Ectodermal cell (in vitro differentiated cells): Measurements from ENCODE around the gene CUX1.

Experiments
- H3K27ac ChIP-seq: 2 replicates; pipeline ENCODE4 v1.7.0; 2013; ENCODE audit warnings: mild to moderate bottlenecking, low read depth, low read length; ENCODE audit not compliant: insufficient read depth, poor library complexity, severe bottlenecking
- H3K27me3 ChIP-seq: 2 replicates; pipeline ENCODE4 v1.7.0; 2013; ENCODE audit warnings: mild to moderate bottlenecking, low read length; ENCODE audit not compliant: insufficient read depth, control insufficient read depth, poor library complexity, severe bottlenecking
- H3K36me3 ChIP-seq: one replicate; pipeline ENCODE4 v1.7.0; 2013; ENCODE audit warnings: low read length; ENCODE audit not compliant: control insufficient read depth, insufficient read depth
- H3K4me1 ChIP-seq: one replicate; pipeline ENCODE4 v1.7.0; 2013; ENCODE audit warnings: low read length; ENCODE audit not compliant: control insufficient read depth, insufficient read depth
- H3K4me3 ChIP-seq: 2 replicates; pipeline ENCODE4 v1.7.0; 2013; ENCODE audit warnings: low read depth, low read length, control low read depth; ENCODE audit not compliant: insufficient read depth
- H3K9me3 ChIP-seq: 2 replicates; pipeline ENCODE4 v1.7.0; 2013; ENCODE audit warnings: mild to moderate bottlenecking, low read length, moderate library complexity; ENCODE audit not compliant: control insufficient read depth
- WGBS, 2 experiments: methylation state at CpG; one replicate each; pipeline ENCODE4 v1.1.7; 2013; ENCODE audit warnings: missing lambda C conversion rate in 2 of 2; 5-methylcytosine and 5-hydroxymethylcytosine counted together

Gene CUX1

DNA sequence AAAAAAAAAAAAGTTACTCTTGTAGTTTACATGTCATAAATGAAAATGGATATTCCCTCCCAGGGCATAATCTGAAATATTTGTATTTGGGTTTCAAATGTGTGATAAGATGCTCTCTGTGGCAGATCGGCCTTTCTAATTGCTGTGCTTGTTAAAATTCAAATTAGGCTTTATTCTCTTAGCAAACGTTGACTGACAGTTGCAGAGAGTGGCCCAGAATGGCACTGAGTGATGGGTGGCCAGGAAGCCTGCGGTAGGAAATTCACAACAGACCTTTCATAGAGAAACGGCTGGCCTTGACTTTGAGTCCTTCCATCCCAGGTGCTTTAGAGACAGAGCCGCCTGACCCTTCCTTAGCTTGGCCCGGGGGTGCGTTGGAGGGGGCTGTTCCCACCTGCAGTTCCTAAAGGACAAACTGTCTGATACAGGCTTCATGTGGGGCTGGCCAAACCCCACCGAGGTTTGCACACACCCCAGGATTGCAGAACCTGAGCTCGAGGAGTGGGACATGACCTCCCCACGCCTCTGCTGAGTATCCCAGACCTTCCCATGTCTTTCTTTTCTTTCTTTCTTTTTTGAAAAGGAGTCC, 152.7 kb downstream of the CUX1 start:
- WGBS, 2 experiments = 83 to 85% methylated on average over 10 of the region's 10 CpGs
- Histone ChIP-seq H3K27me3 (no peaks in the 10 kb centered on the region), H3K36me3 (no peaks in the 10 kb centered on the region), H3K4me1 (peaks cover 7% of the 10 kb centered on the region), H3K9me3 (no peaks in the 10 kb centered on the region), H3K4me3 (no peak overlapping the region), H3K27ac (no peak overlapping the region)

DNA sequence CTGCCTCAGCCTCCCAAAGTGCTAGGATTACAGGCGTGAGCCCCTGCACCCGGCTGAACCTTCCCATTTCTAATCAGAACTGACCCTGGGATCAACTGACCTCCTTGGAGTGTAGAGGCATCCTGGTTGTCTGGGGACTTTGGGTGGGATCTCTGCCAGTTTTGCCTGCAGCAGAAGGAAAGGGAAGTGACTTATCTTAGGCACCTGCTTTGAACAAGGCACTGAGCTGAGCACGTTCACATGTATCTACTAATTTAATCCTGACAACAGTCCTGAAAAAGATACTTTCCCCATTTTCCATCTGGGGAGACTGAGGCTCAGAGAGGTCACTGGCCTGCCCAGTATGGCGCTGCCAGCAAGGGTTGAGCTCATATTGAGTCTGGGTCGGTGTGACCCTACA, 153.4 kb downstream of the CUX1 start:
- no peak overlapping the region for H3K27ac ChIP-seq
- WGBS, 2 experiments = 95% methylated on average over 5 of the region's 5 CpGs
- peaks cover 7% of the 10 kb centered on the region for H3K4me1 ChIP-seq
- no peaks in the 10 kb centered on the region for H3K9me3 ChIP-seq
- no peak overlapping the region for H3K4me3 ChIP-seq
- no peaks in the 10 kb centered on the region for H3K27me3 ChIP-seq
- H3K36me3 ChIP-seq = no peaks in the 10 kb centered on the region

DNA sequence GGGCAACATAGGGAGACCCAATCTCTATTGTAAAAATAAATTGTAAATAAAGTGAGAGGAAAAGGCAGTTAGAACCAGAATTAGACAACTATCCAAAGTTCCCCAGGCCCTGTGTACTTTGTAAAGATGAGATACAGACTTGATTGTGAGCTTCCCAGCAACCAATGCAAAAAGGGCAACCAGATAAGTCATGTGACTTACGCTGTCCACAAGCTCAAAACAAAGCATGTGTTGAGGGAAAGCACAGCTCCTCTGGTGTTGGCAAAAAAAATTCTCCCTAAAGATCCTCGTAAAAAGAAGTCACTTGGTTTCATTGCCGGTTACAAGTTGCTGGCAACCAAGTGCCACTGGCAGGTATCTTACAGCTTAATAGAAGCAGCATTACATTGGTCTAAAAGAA, 154.0 kb downstream of the CUX1 start:
- no peaks in the 10 kb centered on the region for H3K9me3 ChIP-seq
- WGBS, 2 experiments = 93 to 98% methylated on average over 3 of the region's 3 CpGs
- H3K4me3 ChIP-seq = no peak overlapping the region
- H3K27ac ChIP-seq = no peak overlapping the region
- peaks cover 7% of the 10 kb centered on the region for H3K4me1 ChIP-seq
- H3K27me3 ChIP-seq = no peaks in the 10 kb centered on the region
- H3K36me3 ChIP-seq = no peaks in the 10 kb centered on the region

DNA sequence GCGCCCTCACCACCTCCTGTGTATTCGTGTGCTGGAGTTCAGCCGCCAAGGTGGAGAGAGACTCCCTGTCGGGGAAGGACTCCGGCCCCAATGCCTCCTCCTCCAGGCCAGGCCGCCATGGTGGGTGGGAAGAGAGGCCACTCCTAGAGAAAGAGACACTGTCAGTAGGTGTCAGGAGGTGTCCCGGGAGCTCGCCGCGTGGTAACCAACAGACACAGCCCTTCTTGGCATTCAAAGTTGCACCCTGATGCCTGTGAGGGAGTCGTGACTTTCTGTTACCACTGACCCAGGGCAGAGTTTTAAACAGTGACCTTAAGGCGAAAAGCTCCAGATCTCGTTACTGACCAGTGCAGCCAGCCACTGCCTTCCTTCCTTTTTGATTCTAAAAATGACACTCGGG, 155.2 kb downstream of the CUX1 start:
- 81 to 84% methylated on average over 14 of the region's 14 CpGs for WGBS, 2 experiments
- no peaks in the 10 kb centered on the region for H3K9me3 ChIP-seq
- no peak overlapping the region for H3K27ac ChIP-seq
- peaks cover 7% of the 10 kb centered on the region for H3K4me1 ChIP-seq
- no peaks in the 10 kb centered on the region for H3K27me3 ChIP-seq
- no peak overlapping the region for H3K4me3 ChIP-seq
- H3K36me3 ChIP-seq = no peaks in the 10 kb centered on the region

DNA sequence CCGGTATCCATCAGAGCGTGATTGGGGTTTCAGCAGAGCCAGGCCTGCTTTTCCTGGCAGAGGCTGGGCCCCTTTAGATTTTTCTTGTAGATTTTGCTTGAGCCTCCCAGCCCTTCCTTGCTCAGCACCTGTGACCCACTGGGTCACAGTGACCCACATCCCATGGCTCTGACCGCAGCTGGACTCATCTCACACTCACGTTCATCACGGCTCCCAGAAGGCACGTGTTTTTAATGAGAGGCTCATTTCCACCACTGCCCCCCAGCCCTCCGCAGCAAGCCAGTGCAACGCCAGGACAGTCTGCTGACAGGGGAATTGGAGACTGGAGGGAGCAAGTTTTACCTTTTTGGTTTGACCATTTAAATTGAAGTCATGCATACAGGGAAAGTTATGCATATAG, 155.7 kb downstream of the CUX1 start:
- Histone ChIP-seq H3K4me3 (no peak overlapping the region), H3K4me1 (peaks cover 7% of the 10 kb centered on the region), H3K9me3 (no peaks in the 10 kb centered on the region), H3K36me3 (no peaks in the 10 kb centered on the region), H3K27me3 (no peaks in the 10 kb centered on the region), H3K27ac (no peak overlapping the region)
- WGBS, 2 experiments = 95 to 97% methylated on average over 8 of the region's 8 CpGs

DNA sequence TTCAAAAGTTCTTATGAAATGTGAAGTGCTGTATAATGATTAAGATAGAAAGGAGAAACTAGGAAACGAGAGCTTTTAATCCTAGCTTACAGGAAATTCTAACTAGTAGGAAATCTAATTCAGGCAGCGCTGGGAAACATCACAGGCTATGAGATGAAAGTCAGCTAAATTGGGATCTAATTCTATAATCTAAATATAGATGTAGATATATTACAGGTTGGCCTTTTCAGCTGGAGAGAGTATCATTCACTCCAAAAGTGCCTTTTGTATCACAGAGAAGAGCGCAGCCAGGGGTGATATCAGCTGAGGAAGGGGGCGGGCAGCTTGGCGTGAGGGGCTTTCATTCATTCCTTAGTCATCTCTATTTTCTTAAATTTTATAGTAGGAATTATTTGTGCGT, 157.0 kb downstream of the CUX1 start:
- no peaks in the 10 kb centered on the region for H3K36me3 ChIP-seq
- no peak overlapping the region for H3K4me3 ChIP-seq
- H3K27ac ChIP-seq = no peak overlapping the region
- WGBS, 2 experiments = 94 to 98% methylated on average over 4 to 6 of the region's 6 CpGs
- no peaks in the 10 kb centered on the region for H3K27me3 ChIP-seq
- peaks cover 7% of the 10 kb centered on the region for H3K4me1 ChIP-seq
- H3K9me3 ChIP-seq = no peaks in the 10 kb centered on the region

DNA sequence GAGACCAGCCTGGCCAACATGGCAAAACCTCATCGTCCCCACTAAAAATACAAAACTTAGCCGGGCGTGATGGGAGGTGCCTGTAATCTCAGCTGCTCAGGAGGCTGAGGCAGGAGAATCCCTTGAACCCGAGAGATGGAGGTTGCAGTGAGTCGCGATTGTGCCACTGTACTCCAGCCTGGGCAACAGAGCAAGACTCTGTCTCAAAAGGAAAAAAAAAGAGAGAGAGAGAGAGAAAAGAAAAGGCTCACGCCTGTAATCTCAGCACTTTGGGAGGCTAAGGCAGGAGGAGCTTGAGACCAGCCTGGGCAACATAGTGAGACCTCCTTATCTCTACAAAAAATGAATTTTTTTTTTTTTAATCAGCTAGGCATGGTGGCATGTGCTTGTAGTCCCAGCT, 157.6 kb downstream of the CUX1 start:
- no peak overlapping the region for H3K27ac ChIP-seq
- H3K27me3 ChIP-seq = no peaks in the 10 kb centered on the region
- H3K4me1 ChIP-seq = peaks cover 7% of the 10 kb centered on the region
- H3K9me3 ChIP-seq = no peaks in the 10 kb centered on the region
- 96 to 97% methylated on average over 7 of the region's 7 CpGs for WGBS, 2 experiments
- no peaks in the 10 kb centered on the region for H3K36me3 ChIP-seq
- no peak overlapping the region for H3K4me3 ChIP-seq

DNA sequence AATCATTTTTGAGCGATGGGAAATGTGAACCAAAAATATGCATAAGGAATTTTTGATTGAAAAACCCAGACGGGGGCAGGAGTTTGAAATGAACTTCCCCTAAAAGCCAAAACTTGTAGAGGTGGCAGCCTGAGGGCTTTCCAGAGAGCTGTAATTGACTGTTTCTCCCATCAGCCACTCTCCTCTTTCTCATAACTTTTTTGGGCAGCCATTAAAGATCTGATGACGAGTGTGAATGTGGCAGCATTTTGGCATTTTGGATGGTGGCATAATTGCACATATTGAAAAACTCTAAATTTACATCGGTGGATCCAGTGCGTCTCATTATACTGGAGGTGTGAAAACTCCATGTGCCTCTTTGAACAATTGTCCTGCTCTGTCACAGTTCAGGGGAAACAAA, 159.0 kb downstream of the CUX1 start:
- Histone ChIP-seq H3K36me3 (no peaks in the 10 kb centered on the region), H3K27me3 (no peaks in the 10 kb centered on the region), H3K4me1 (peaks cover 7% of the 10 kb centered on the region), H3K27ac (no peak overlapping the region), H3K9me3 (no peaks in the 10 kb centered on the region), H3K4me3 (no peak overlapping the region)
- WGBS, 2 experiments = 92 to 94% methylated on average over 5 of the region's 5 CpGs

DNA sequence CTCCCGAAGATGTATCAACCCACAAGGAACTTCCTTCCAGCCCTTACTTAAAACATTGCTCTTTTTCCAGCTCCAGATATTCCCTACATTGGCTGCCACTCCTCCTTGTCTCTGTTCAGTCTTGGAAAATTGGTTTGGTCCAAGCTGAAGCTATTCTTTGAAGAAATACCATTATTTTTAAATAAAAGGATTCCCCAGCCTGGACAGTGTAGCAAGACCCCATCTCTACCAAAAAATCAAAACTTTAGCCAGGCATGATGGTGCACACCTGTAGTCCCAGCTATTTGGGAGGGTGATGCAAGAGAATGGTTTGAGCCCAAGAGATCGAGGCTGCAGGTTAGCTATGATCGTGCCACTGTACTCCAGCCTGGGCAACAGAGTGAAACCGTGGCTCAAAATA, 159.8 kb downstream of the CUX1 start:
- Histone ChIP-seq H3K4me1 (peaks cover 5% of the 10 kb centered on the region), H3K27ac (no peak overlapping the region), H3K9me3 (no peaks in the 10 kb centered on the region), H3K27me3 (no peaks in the 10 kb centered on the region), H3K36me3 (no peaks in the 10 kb centered on the region), H3K4me3 (no peak overlapping the region)
- 91 to 92% methylated on average over 4 of the region's 4 CpGs for WGBS, 2 experiments

DNA sequence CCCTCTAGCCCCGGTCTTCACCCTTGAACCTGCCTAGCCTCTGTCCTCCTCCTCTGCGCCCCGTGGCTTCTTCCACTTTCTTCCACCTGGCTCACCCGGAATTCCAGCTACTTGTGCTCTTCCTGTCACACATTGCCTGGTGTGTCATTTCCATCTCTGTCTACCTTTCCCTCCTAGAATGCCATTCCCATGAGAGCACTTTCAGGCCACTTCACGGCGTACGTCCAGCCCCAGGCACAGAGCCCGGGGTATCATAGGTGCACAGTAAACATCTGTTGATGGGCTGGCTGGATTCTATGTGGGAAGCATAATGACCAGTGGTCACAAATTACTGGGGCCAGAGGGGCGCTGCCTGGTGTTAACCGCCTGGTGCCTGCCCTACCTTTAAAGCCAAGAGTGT, 161.3 kb downstream of the CUX1 start:
- Histone ChIP-seq H3K36me3 (no peaks in the 10 kb centered on the region), H3K27ac (no peak overlapping the region), H3K4me3 (no peak overlapping the region), H3K9me3 (no peaks in the 10 kb centered on the region), H3K4me1 (no peaks in the 10 kb centered on the region), H3K27me3 (no peaks in the 10 kb centered on the region)
- WGBS, 2 experiments = 95 to 97% methylated on average over 10 of the region's 10 CpGs
